Measurements from ENCODE around the gene RHOBTB3. TPM values are rescaled to one million over a fixed set of nuclear protein-coding genes. Genes with fewer than 3 reads are reported as not detected.

Gene RHOBTB3
- total and polyA plus RNA-seq, 2 donors (not counting 3 experiments of a cell fraction or from before 2014, with no cell fraction given) = 44.1 to 52.1 TPM

GRCh38 chr5:95760273-95761191 is 29.4 kb downstream of the RHOBTB3 start:
- Histone ChIP-seq H3K4me3 (replicated peaks in 1 of 3; ENCODE audit: insufficient read depth in 1 of 3, low read depth in 1 of 3, low read length in 3 of 3) (peak overlapping the region in 1 of 3 experiments; percentile 17), H3K9me1 (replicated peaks; ENCODE audit: control insufficient read depth, extremely low read depth, insufficient read depth, low read length) (no peaks in the 10 kb centered on the region), H4K20me1 (replicated peaks; ENCODE audit: control insufficient read depth, extremely low read depth, insufficient read depth, low read length) (no peaks in the 10 kb centered on the region), H3K36me3 (ENCODE audit: control insufficient read depth in 2 of 2, extremely low read depth in 1 of 2, insufficient read depth in 2 of 2, low read length in 2 of 2) (peaks cover 0 to 6% of the 10 kb centered on the region in 2 experiments), H3K4me2 (ENCODE audit: insufficient read depth, low read length) (peak overlapping the region; percentile 80), H3K27me3 (ENCODE audit: control insufficient read depth in 2 of 2, insufficient read depth in 2 of 2, low read length in 2 of 2) (no peaks in the 10 kb centered on the region), H3K4me1 (ENCODE audit: control insufficient read depth, extremely low read depth, insufficient read depth, low read length) (peaks cover 36% of the 10 kb centered on the region), H3K9ac (replicated peaks; ENCODE audit: extremely low read depth, insufficient read depth, low read length) (peak overlapping the region; percentile 73), H3K9me3 (replicated peaks; ENCODE audit: control insufficient read depth, insufficient read depth, low read length) (no peaks in the 10 kb centered on the region), H3K27ac (ENCODE audit: insufficient read depth, low read depth, low read length) (peak overlapping the region; percentile 78), H2AFZ (ENCODE audit: low read depth, low read length) (peak overlapping the region; percentile 8), H3K79me2 (ENCODE audit: control insufficient read depth, insufficient read depth, low read length) (no peaks in the 10 kb centered on the region)
- BruUV-seq (replicated peaks) = TSS peak; percentile 64
- dilution Hi-C loops (cut with MboI; ENCODE audit: extremely low pct_ligation_motif_present, low sequenced_read_pairs) (no loop called here), intact Hi-C loops (cut with micrococcal nuclease) (loop anchor here (2.0 kb wide), 1 partner anchor 30 kb away; the partner anchor contains the start of gene RHOBTB3)
- TF ChIP-seq GATA2 (IDR thresholded peaks at IDR 0.05; ENCODE audit: insufficient read depth, insufficient read length, low read depth, low read length) = no peak
- peak; percentile 68 for TF ChIP-seq JUN (IDR thresholded peaks at IDR 0.05; ENCODE audit: borderline replicate concordance, insufficient read depth, insufficient read length, low read depth)
- TF ChIP-seq MAX (IDR thresholded peaks at IDR 0.05; ENCODE audit: insufficient read depth, insufficient read length) = no peak
- TF ChIP-seq MYC (IDR thresholded peaks at IDR 0.05; ENCODE audit: low read depth, low read length) = no peak
- no peak for TF ChIP-seq EZH2 (IDR thresholded peaks at IDR 0.05; ENCODE audit: borderline replicate concordance, low read depth, low read length, severe bottlenecking)
- TF ChIP-seq CTCF (IDR thresholded peaks at IDR 0.05; ENCODE audit: extremely low read depth in 1 of 2, insufficient read depth in 1 of 2, low read depth in 1 of 2, low read length in 2 of 2) = no peak
- TF ChIP-seq FOS (IDR thresholded peaks at IDR 0.05; ENCODE audit: borderline replicate concordance, insufficient read depth, low read length) = peak; percentile 34
- TF ChIP-seq POLR2AphosphoS5 (IDR thresholded peaks at IDR 0.05; ENCODE audit: insufficient read depth, low read depth, low read length) = peak; percentile 71
- TF ChIP-seq POLR2A (IDR thresholded peaks at IDR 0.05; ENCODE audit: low read depth, low read length) = no peak
- FAIRE-seq = peak; percentile 96
- ChIA-PET POLR2A (interaction anchor here (1.5 kb wide), 1 partner anchor 29 kb away, joined by 5 read pairs; the partner anchor contains the start of gene RHOBTB3), CTCF (interaction anchor here (0.9 to 1.1 kb wide), 6 partner anchors 11 to 96 kb away, joined by 4 to 10 read pairs (median 4); partner anchors contain the start of gene RHOBTB3)
- DNase-seq (ENCODE audit: low read depth, low spot score) = peak; percentile 78

Measured in endothelial cell of umbilical vein (primary cell).